ENCODE data around the gene MTHFR.

- TF ChIP-seq CTCF (IDR thresholded peaks at IDR 0.05), result no peak
- TF ChIP-seq POLR2A (IDR thresholded peaks at IDR 0.05), result no peak
Observed at GRCh38 chr1:11850156-11850555, 44.4 kb upstream of the MTHFR start.
